H9 (cell line): ENCODE data around the gene GIPC2. TPM values are rescaled to one million over a fixed set of nuclear protein-coding genes. Genes with fewer than 3 reads are reported as not detected.

Source experiments
- DNase-seq: peaks from one replicate; pipeline ENCODE4 v3.0.0-alpha.2; 2017
- H2AFZ ChIP-seq: one replicate; pipeline ENCODE4 v1.6.1; 2013; ENCODE audit warnings: mild to moderate bottlenecking, low read length, control low read depth, moderate library complexity
- H2AK5ac ChIP-seq: 2 replicates; pipeline ENCODE4 v1.6.1; 2013; ENCODE audit warnings: low read length, control low read depth, mixed read lengths; ENCODE audit not compliant: insufficient read length
- H2BK120ac ChIP-seq: one replicate; pipeline ENCODE4 v1.6.1; 2013; ENCODE audit warnings: low read depth, mild to moderate bottlenecking, low read length, control low read depth, inconsistent platforms; ENCODE audit not compliant: poor library complexity, severe bottlenecking
- H2BK12ac ChIP-seq: 2 replicates; pipeline ENCODE4 v1.6.1; 2013; ENCODE audit warnings: low read length, control low read depth, mixed read lengths, low read depth; ENCODE audit not compliant: insufficient read length
- H2BK15ac ChIP-seq: 2 replicates; pipeline ENCODE4 v1.6.1; 2013; ENCODE audit warnings: low read depth, low read length, control low read depth
- H2BK20ac ChIP-seq: one replicate; pipeline ENCODE4 v1.6.1; 2013; ENCODE audit warnings: low read depth, mild to moderate bottlenecking, low read length, control low read depth, inconsistent platforms; ENCODE audit not compliant: poor library complexity, severe bottlenecking
- H2BK5ac ChIP-seq: 2 replicates; pipeline ENCODE4 v1.6.1; 2013; ENCODE audit warnings: low read length, control low read depth, mixed read lengths; ENCODE audit not compliant: insufficient read length
- H3K14ac ChIP-seq: 2 replicates; pipeline ENCODE4 v1.6.1; 2013; ENCODE audit warnings: low read length, control low read depth; ENCODE audit not compliant: insufficient read depth
- H3K18ac ChIP-seq: 2 replicates; pipeline ENCODE4 v1.6.1; 2013; ENCODE audit warnings: low read depth, mild to moderate bottlenecking, mixed read lengths, low read length, control low read depth; ENCODE audit not compliant: insufficient read length
- H3K23ac ChIP-seq: 2 replicates; pipeline ENCODE4 v1.6.1; 2013; ENCODE audit warnings: low read length, control low read depth, mixed read lengths, low read depth; ENCODE audit not compliant: insufficient read length
- H3K23me2 ChIP-seq: 2 replicates; pipeline ENCODE4 v1.6.1; 2013; ENCODE audit warnings: low read depth, mild to moderate bottlenecking, mixed read lengths, low read length, control low read depth; ENCODE audit not compliant: insufficient read length, poor library complexity, severe bottlenecking
- H3K27ac ChIP-seq: 2 replicates; pipeline ENCODE4 v1.5.1; 2013; ENCODE audit warnings: low read length, control low read depth, mixed read lengths, low read depth; ENCODE audit not compliant: insufficient read length
- H3K27me3 ChIP-seq: 2 replicates; pipeline ENCODE4 v1.6.1; 2013; ENCODE audit warnings: low read length, control low read depth, inconsistent platforms; ENCODE audit not compliant: insufficient read depth
- H3K4ac ChIP-seq: 2 replicates; pipeline ENCODE4 v1.6.1; 2013; ENCODE audit warnings: low read depth, mild to moderate bottlenecking, control low read depth, inconsistent platforms, low read length, moderate library complexity
- H3K4me1 ChIP-seq: 2 replicates; pipeline ENCODE4 v1.6.1; 2013; ENCODE audit warnings: low read length, control low read depth, inconsistent platforms; ENCODE audit not compliant: insufficient read depth
- H3K4me2 ChIP-seq: 2 replicates; pipeline ENCODE4 v1.6.1; 2013; ENCODE audit warnings: low read length, control low read depth, mixed read lengths; ENCODE audit not compliant: insufficient read length, insufficient read depth
- H3K56ac ChIP-seq: 2 replicates; pipeline ENCODE4 v1.6.1; 2013; ENCODE audit warnings: low read depth, mild to moderate bottlenecking, mixed read lengths, low read length, control low read depth; ENCODE audit not compliant: insufficient read length
- H3K79me1 ChIP-seq: 2 replicates; pipeline ENCODE4 v1.6.1; 2013; ENCODE audit warnings: low read depth, mild to moderate bottlenecking, moderate library complexity, low read length, control low read depth, inconsistent platforms; ENCODE audit not compliant: insufficient read depth, poor library complexity, severe bottlenecking
- H3K79me2 ChIP-seq: 2 replicates; pipeline ENCODE4 v1.6.1; 2013; ENCODE audit warnings: low read length, control low read depth, inconsistent platforms; ENCODE audit not compliant: insufficient read depth
- H3K9ac ChIP-seq: 2 replicates; pipeline ENCODE4 v1.6.1; 2013; ENCODE audit warnings: low read length, control low read depth, mixed read lengths; ENCODE audit not compliant: insufficient read length; ENCODE audit errors: extremely low read depth
- H3K9me3 ChIP-seq: one replicate; pipeline ENCODE4 v1.6.1; 2013; ENCODE audit warnings: low read depth, low read length, inconsistent platforms; ENCODE audit not compliant: control insufficient read depth
- H3T11ph ChIP-seq: one replicate; pipeline ENCODE4 v1.6.1; 2013; ENCODE audit warnings: mild to moderate bottlenecking, low read length, control low read depth, inconsistent platforms
- H4K20me1 ChIP-seq: one replicate; pipeline ENCODE4 v1.6.1; 2013; ENCODE audit not compliant: control insufficient read depth, insufficient read length, insufficient read depth
- H4K5ac ChIP-seq: 2 replicates; pipeline ENCODE4 v1.6.1; 2013; ENCODE audit warnings: low read depth, mild to moderate bottlenecking, mixed read lengths, low read length, control low read depth; ENCODE audit not compliant: insufficient read length
- H4K8ac ChIP-seq: replicated peaks from 2 replicates; pipeline ENCODE4 v1.6.1; 2013; ENCODE audit warnings: low read length, control low read depth, mixed read lengths, low read depth; ENCODE audit not compliant: insufficient read length
- H4K91ac ChIP-seq: 2 replicates; pipeline ENCODE4 v1.6.1; 2013; ENCODE audit warnings: low read depth, mild to moderate bottlenecking, moderate library complexity, mixed read lengths, low read length, control low read depth; ENCODE audit not compliant: insufficient read length
- H3K27ac Mint-ChIP-seq, 3 experiments: 2 replicates in 2 of 3; 3 replicates in 1 of 3; pipeline ENCODE4 v1.8.0; 2020 to 2021; ENCODE audit warnings: mixed read lengths in 3 of 3, mild to moderate bottlenecking in 1 of 3, moderate library complexity in 1 of 3
- H3K27me3 Mint-ChIP-seq: 2 replicates; pipeline ENCODE4 v1.8.0; 2021; ENCODE audit warnings: low read depth, mild to moderate bottlenecking, moderate library complexity, mixed read lengths
- H3K36me3 Mint-ChIP-seq, 3 experiments: 2 replicates in 2 of 3; 3 replicates in 1 of 3; pipeline ENCODE4 v1.8.0; 2020 to 2021; ENCODE audit warnings: low read depth in 3 of 3, mixed read lengths in 3 of 3; ENCODE audit not compliant: insufficient read depth in 1 of 3
- H3K4me1 Mint-ChIP-seq, 2 experiments: 2 replicates each; pipeline ENCODE4 v1.8.0; 2020; ENCODE audit warnings: mixed read lengths in 2 of 2
- H3K4me3 Mint-ChIP-seq, 2 experiments: 2 replicates in 1 of 2; 3 replicates in 1 of 2; pipeline ENCODE4 v1.8.0; 2020 to 2021; ENCODE audit warnings: mild to moderate bottlenecking in 2 of 2, mixed read lengths in 2 of 2, moderate library complexity in 1 of 2
- H3K9me3 Mint-ChIP-seq, 2 experiments: 2 replicates in 1 of 2; 3 replicates in 1 of 2; pipeline ENCODE4 v1.8.0; 2020; ENCODE audit warnings: mild to moderate bottlenecking in 2 of 2, mixed read lengths in 2 of 2, moderate library complexity in 1 of 2
- WGBS: extraction: QIAGEN DNeasy Blood & Tissue Kit; methylation state at CpG from one replicate; pipeline ENCODE4 v1.1.7; 2013; ENCODE audit warnings: missing lambda C conversion rate, low lambda C conversion rate, mixed read lengths; ENCODE audit not compliant: insufficient read length; ENCODE audit errors: extremely low coverage; 5-methylcytosine and 5-hydroxymethylcytosine counted together
- total RNA-seq: library from RNA; stranded (reverse); gene quantifications from 2 replicates; pipeline ENCODE4 v1.2.1, GENCODE V29; 2021
- TF ChIP-seq, protein P1 (sequence below): fragments of 200-600 bp; sonication (generic); conservative IDR thresholded peaks from 3 replicates; pipeline ENCODE4 v1.8.0; 2021; ENCODE audit warnings: antibody characterized with exemption, mild to moderate bottlenecking

GIPC2 gene
- total RNA-seq, 1 experiment from 2014 or later: 0.85 TPM

GRCh38 chr1:78178816-78179215, 133.1 kb downstream of the GIPC2 start:
- H3K79me2 ChIP-seq: no peaks in the 10 kb centered on the region
- no peak overlapping the region for H3K4me3 Mint-ChIP-seq
- no peak overlapping the region for H3K14ac ChIP-seq
- H2BK120ac ChIP-seq: no peak overlapping the region
- no peak overlapping the region for H3T11ph ChIP-seq
- H3K23me2 ChIP-seq: no peaks in the 10 kb centered on the region
- no peaks in the 10 kb centered on the region for H4K20me1 ChIP-seq
- no peak overlapping the region for H4K8ac ChIP-seq
- H3K23ac ChIP-seq: no peak overlapping the region
- H3K27ac Mint-ChIP-seq: no peak overlapping the region
- DNase-seq: no peak
- H2BK20ac ChIP-seq: no peak overlapping the region
- no peak overlapping the region for H3K4me2 ChIP-seq
- no peaks in the 10 kb centered on the region for H3K79me1 ChIP-seq
- H3K9ac ChIP-seq: no peak overlapping the region
- H3K4me1 ChIP-seq: no peaks in the 10 kb centered on the region
- H3K27me3 ChIP-seq: no peaks in the 10 kb centered on the region
- H3K4me1 Mint-ChIP-seq: peaks cover 6 to 8% of the 10 kb centered on the region in 2 experiments
- H4K91ac ChIP-seq: no peak overlapping the region
- H2BK15ac ChIP-seq: no peak overlapping the region
- peaks cover 7% of the 10 kb centered on the region for H3K27me3 Mint-ChIP-seq
- H2AK5ac ChIP-seq: no peak overlapping the region
- H3K27ac ChIP-seq: no peak overlapping the region
- H2BK12ac ChIP-seq: no peak overlapping the region
- H3K9me3 Mint-ChIP-seq: no peaks in the 10 kb centered on the region
- H3K36me3 Mint-ChIP-seq: no peaks in the 10 kb centered on the region
- no peaks in the 10 kb centered on the region for H3K9me3 ChIP-seq
- no peak overlapping the region for H2BK5ac ChIP-seq
- no peak overlapping the region for H2AFZ ChIP-seq
- H3K18ac ChIP-seq: no peak overlapping the region
- WGBS: no CpG with 5 or more reads among the region's 4 CpGs
- H4K5ac ChIP-seq: no peak overlapping the region
- TF ChIP-seq, protein P1, sequence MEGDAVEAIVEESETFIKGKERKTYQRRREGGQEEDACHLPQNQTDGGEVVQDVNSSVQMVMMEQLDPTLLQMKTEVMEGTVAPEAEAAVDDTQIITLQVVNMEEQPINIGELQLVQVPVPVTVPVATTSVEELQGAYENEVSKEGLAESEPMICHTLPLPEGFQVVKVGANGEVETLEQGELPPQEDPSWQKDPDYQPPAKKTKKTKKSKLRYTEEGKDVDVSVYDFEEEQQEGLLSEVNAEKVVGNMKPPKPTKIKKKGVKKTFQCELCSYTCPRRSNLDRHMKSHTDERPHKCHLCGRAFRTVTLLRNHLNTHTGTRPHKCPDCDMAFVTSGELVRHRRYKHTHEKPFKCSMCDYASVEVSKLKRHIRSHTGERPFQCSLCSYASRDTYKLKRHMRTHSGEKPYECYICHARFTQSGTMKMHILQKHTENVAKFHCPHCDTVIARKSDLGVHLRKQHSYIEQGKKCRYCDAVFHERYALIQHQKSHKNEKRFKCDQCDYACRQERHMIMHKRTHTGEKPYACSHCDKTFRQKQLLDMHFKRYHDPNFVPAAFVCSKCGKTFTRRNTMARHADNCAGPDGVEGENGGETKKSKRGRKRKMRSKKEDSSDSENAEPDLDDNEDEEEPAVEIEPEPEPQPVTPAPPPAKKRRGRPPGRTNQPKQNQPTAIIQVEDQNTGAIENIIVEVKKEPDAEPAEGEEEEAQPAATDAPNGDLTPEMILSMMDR: no peak
- no peak overlapping the region for H3K4ac ChIP-seq
- no peak overlapping the region for H3K56ac ChIP-seq
